Esophagus squamous epithelium (tissue), 5 donors: Measurements from ENCODE around the gene NID1. TPM values are rescaled to one million over a fixed set of nuclear protein-coding genes. Genes with fewer than 3 reads are reported as not detected.
A peak's percentile ranks its signal among the peaks of the same experiment; 100 is the strongest.

ENCODE experiments used
- DNase-seq: peaks from one replicate; lab custom pipeline; 2025; lab: John Stamatoyannopoulos, UW
- H3K27ac ChIP-seq, 4 donors: fragments of 200-600 bp; sonication (generic); one replicate each; pipeline ENCODE4 v1.5.1; 2016 to 2019; ENCODE audit warnings: mild to moderate bottlenecking in 1 of 4
- H3K27me3 ChIP-seq, 4 donors: fragments of 200-600 bp; sonication (generic); 1 replicate in 3 of 4; 2 replicates in 1 of 4; pipeline versions ENCODE4 v1.5.1 to v1.6.0; 2017 to 2021; ENCODE audit warnings: antibody characterized with exemption in 1 of 4
- H3K36me3 ChIP-seq, 3 donors: fragments of 200-600 bp; sonication (generic); one replicate each; pipeline ENCODE4 v1.5.1; 2016 to 2019
- H3K4me1 ChIP-seq, 3 donors: fragments of 200-600 bp; sonication (generic); one replicate each; pipeline ENCODE4 v1.5.1; 2017 to 2019
- H3K4me3 ChIP-seq, 4 donors: fragments of 200-600 bp; sonication (generic); 1 replicate in 3 of 4; 2 replicates in 1 of 4; pipeline ENCODE4 v1.5.1; 2016 to 2019; ENCODE audit warnings: mild to moderate bottlenecking in 2 of 4, moderate library complexity in 1 of 4
- H3K9me3 ChIP-seq, 3 donors: fragments of 200-600 bp; sonication (generic); one replicate each; pipeline ENCODE4 v1.5.1; 2016 to 2019
- POLR2A ChIP-seq, 4 donors: fragments of 450-650 bp; IDR thresholded peaks; one replicate each; pipeline ENCODE4 v1.6.1; 2017; ENCODE audit warnings: antibody characterized with exemption in 4 of 4, mild to moderate bottlenecking in 4 of 4, moderate library complexity in 3 of 4
- WGBS, 2 donors: methylation state at CpG; one replicate each; pipeline ENCODE4 v1.1.5; 2018; 5-methylcytosine and 5-hydroxymethylcytosine counted together
- intact Hi-C: fragments of 100-400 bp; cut with DNase I; formaldehyde crosslinking; loops from one replicate; pipeline ENCODE4 v1.15.0; 2022
- total RNA-seq, 4 donors: library from RNA; depleted of rRNA; stranded (reverse); fragments of >200 nt; gene quantifications; one replicate each; pipeline ENCODE4 v1.1.0, GENCODE V29; 2016
- TF ChIP-seq, protein P1 (sequence below), 6 experiments: fragments of 450-650 bp in 4 of 6; fragments of 200-600 bp in 2 of 6; sonication (generic) in 2 of 6; IDR thresholded peaks; one replicate each; pipeline ENCODE4 v1.5.1; 2016 to 2019; ENCODE audit warnings: antibody characterized with exemption in 6 of 6, mild to moderate bottlenecking in 4 of 6, moderate library complexity in 4 of 6
- donor health status: DM: yes; HTN: yes; CAD: no.

The NID1 gene
- total RNA-seq, 4 donors from 2014 or later = 3.6 to 120 (median 28.5) TPM

DNA sequence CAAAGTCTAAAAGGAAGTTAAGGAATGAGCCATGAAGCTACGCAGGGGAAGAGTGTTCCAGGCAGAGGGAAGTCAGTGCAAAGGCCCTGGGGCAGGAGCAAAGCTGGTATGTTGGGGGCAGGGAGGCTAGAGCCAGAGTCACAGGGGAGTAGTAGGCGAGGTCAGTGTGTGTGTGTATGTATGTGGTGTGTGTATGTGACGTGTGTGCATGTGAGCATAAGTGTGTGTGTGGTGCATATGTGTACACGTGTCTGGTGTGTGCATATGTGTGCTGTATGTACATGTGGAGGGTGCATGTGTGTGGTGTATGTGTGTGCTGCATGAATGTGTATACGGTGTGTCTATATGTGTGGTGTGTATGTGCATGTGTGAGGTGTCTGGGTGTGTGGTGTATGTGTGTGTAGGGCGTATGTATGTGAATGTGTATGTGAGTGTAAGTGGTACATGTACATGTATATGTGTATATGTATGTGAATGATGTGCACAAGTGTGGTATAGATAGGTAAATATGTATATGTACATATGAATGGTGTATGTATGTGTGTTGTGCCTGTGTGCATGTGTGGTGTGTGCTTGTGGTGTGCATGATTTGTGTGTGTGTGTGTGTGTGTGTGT is 20.8 kb upstream of the NID1 start:
- no peak for DNase-seq
- Histone ChIP-seq H3K9me3 (no peaks in the 10 kb centered on the region), H3K27me3 (no peaks in the 10 kb centered on the region), H3K4me3 (no peak overlapping the region), H3K36me3 (no peaks in the 10 kb centered on the region), H3K27ac (no peak overlapping the region), H3K4me1 (peaks cover 0 to 19% (median 9%) of the 10 kb centered on the region in 3 donors)
- TF ChIP-seq, protein P1, sequence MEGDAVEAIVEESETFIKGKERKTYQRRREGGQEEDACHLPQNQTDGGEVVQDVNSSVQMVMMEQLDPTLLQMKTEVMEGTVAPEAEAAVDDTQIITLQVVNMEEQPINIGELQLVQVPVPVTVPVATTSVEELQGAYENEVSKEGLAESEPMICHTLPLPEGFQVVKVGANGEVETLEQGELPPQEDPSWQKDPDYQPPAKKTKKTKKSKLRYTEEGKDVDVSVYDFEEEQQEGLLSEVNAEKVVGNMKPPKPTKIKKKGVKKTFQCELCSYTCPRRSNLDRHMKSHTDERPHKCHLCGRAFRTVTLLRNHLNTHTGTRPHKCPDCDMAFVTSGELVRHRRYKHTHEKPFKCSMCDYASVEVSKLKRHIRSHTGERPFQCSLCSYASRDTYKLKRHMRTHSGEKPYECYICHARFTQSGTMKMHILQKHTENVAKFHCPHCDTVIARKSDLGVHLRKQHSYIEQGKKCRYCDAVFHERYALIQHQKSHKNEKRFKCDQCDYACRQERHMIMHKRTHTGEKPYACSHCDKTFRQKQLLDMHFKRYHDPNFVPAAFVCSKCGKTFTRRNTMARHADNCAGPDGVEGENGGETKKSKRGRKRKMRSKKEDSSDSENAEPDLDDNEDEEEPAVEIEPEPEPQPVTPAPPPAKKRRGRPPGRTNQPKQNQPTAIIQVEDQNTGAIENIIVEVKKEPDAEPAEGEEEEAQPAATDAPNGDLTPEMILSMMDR (IDR thresholded peaks at IDR 0.05) = no peak
- no peak for TF ChIP-seq POLR2A (IDR thresholded peaks at IDR 0.05)
- intact Hi-C loops = no loop called here
- 80 to 83% methylated on average over 6 of the region's 6 CpGs for WGBS, 2 donors

DNA sequence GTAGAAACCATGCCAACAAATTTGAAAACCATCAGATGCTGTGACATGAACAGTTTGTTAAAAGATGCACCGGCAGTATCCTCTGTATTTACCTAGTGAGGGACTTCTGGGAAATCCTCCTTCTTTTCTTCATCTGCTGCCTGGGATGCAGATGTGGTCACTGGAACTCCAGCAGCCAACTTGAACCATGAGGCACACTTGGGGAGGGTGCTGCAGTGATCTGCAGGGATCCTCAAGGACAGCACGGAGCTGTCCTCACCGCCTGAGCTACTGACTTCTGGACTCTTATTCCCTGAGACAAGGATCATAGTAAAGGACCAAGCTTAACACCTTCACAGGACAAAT is 19.5 kb upstream of the NID1 start:
- WGBS, 2 donors = 67 to 83% methylated on average over 1 to 3 of the region's 3 CpGs

DNA sequence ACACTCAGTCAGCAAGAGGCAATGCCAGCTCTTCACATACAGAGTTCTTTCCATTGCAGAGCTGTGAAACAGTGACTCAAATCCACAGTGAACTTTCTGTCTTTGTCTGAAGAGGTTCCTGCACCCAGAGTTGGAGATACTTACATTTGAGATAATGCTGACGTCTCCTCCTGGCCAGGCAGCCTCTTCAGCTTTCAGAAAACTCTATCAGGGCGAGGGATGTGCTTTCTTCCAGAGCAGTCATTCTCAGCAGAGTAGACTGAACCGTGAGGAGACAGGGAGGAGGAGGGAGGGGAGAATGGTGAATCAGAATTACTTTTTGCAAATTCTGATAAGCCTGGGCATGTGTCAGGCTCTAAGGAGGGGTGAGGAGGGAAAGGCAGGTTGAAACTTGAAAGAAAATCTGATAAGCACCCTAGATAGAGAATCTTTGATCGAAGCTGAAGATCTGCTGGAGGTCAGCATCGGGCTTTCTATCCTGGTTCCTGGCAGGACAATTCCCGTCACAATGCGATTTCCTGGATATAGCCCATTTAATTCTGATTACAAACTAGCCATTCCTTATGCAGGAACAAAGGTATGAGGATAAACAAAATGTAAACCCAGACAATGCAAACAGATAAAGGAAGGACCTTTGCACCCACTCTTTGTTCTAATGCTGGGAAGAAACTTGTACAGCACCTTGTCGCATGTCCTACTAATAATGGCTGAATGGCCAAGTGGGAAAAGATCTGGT is 18.9 kb upstream of the NID1 start:
- TF ChIP-seq, protein P1 (IDR thresholded peaks at IDR 0.05) = no peak
- TF ChIP-seq POLR2A (IDR thresholded peaks at IDR 0.05) = no peak
- intact Hi-C loops = no loop called here
- no peak overlapping the region for H3K4me3 ChIP-seq
- H3K4me1 ChIP-seq = peaks cover 0 to 19% (median 9%) of the 10 kb centered on the region in 3 donors
- no peaks in the 10 kb centered on the region for H3K9me3 ChIP-seq
- 17 to 23% methylated on average over 7 to 8 of the region's 8 CpGs for WGBS, 2 donors
- H3K27me3 ChIP-seq = no peaks in the 10 kb centered on the region
- peak overlapping the region in 1 of 4 donors; percentile 6 for H3K27ac ChIP-seq
- no peaks in the 10 kb centered on the region for H3K36me3 ChIP-seq
- no peak for DNase-seq

More for the DNA sequence above, 19.5 kb upstream of the NID1 start:
- H3K9me3 ChIP-seq = no peaks in the 10 kb centered on the region
- no peak overlapping the region for H3K27ac ChIP-seq
- H3K36me3 ChIP-seq = no peaks in the 10 kb centered on the region
- no peaks in the 10 kb centered on the region for H3K27me3 ChIP-seq
- peaks cover 0 to 19% (median 9%) of the 10 kb centered on the region in 3 donors for H3K4me1 ChIP-seq
- DNase-seq = no peak
- H3K4me3 ChIP-seq = no peak overlapping the region
- no peak for TF ChIP-seq POLR2A (IDR thresholded peaks at IDR 0.05)
- TF ChIP-seq, protein P1 (IDR thresholded peaks at IDR 0.05) = no peak
- intact Hi-C loops = no loop called here

DNA sequence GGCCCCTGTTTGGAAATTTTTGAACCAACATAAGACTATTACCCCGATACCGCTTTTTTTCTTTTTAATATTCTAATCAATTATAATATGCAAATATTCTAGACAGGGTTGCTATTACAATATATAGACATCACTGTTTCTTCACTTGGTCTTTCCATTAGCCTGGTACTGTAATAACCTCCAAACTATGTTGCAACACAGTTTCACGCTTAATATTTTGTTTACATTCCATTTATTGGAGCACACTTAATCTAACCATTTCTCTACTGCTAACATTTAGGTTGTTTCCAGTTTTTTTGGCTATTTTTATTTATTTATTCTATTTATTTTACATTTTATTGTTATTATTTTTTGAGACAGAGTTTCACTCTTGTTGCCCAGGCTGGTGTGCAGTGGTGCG is 17.6 kb upstream of the NID1 start:
- intact Hi-C loops = no loop called here
- Histone ChIP-seq H3K4me3 (no peak overlapping the region), H3K4me1 (peaks cover 0 to 19% (median 9%) of the 10 kb centered on the region in 3 donors), H3K36me3 (no peaks in the 10 kb centered on the region), H3K9me3 (no peaks in the 10 kb centered on the region), H3K27ac (no peak overlapping the region), H3K27me3 (no peaks in the 10 kb centered on the region)
- no peak for DNase-seq
- TF ChIP-seq, protein P1 (IDR thresholded peaks at IDR 0.05) = no peak
- TF ChIP-seq POLR2A (IDR thresholded peaks at IDR 0.05) = no peak
- WGBS, 2 donors = 85 to 91% methylated on average over 4 of the region's 4 CpGs

DNA sequence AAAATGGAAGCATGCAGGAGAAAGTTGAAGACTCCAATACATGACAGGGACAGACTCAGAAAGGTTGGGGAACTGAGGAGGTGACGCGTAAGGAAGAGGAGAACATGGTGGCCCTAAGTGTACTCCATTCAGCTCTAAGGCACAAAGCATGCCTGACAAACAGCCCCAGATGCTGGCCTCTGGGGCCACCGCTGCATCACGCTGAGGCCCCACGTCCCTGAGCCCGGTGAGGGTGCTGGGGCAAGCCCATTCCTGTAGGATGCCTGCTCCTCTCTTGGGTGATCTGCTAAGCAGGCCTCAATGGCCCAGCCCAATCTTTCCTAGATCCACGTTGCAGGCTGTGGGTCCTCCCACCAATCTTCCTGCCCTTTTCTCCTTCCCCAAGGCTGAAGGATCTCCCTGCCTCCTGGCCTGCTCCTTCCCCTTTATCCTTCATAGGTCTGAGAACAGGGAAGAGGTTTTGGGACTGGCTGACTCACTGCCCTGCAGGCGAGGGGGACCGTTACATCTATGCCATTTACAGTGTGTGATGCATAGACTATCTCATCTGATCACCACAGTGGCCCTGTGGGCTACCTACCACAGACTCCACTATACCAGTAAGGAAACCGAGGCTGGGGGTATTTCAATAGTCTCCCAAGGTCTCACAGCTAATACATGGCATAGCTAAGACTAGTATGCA is 16.8 kb upstream of the NID1 start:
- H3K4me3 ChIP-seq = no peak overlapping the region
- no peak for DNase-seq
- H3K36me3 ChIP-seq = no peaks in the 10 kb centered on the region
- H3K4me1 ChIP-seq = peaks cover 0 to 19% (median 9%) of the 10 kb centered on the region in 3 donors
- TF ChIP-seq, protein P1 (IDR thresholded peaks at IDR 0.05) = no peak
- TF ChIP-seq POLR2A (IDR thresholded peaks at IDR 0.05) = no peak
- WGBS, 2 donors = 67 to 79% methylated on average over 9 to 10 of the region's 10 CpGs
- no peaks in the 10 kb centered on the region for H3K27me3 ChIP-seq
- no peak overlapping the region for H3K27ac ChIP-seq
- intact Hi-C loops = no loop called here
- H3K9me3 ChIP-seq = no peaks in the 10 kb centered on the region
